ENCODE data around the gene TAMALIN.

The TAMALIN gene

DNA sequence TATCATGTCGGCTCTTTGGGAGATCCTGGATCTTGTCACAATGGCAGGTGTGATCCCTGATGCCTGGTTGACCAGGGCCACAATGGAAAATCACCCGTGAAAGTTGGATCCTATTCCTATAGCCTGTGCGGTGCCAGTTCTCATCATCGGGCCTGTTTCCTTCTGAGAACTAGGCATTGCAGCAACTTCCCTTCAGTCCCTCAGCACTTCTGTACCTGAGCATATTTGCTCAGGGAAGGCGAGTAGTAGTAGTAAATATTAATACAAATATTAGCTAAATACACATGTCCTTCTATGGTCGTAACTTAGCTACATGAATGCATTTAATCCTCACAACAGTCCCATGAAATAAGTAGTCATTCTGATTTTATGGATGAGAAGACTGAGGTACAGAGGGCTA lies 22.1 kb upstream of the TAMALIN start:
- no peak for DNase-seq (ENCODE audit: low read depth)

DNA sequence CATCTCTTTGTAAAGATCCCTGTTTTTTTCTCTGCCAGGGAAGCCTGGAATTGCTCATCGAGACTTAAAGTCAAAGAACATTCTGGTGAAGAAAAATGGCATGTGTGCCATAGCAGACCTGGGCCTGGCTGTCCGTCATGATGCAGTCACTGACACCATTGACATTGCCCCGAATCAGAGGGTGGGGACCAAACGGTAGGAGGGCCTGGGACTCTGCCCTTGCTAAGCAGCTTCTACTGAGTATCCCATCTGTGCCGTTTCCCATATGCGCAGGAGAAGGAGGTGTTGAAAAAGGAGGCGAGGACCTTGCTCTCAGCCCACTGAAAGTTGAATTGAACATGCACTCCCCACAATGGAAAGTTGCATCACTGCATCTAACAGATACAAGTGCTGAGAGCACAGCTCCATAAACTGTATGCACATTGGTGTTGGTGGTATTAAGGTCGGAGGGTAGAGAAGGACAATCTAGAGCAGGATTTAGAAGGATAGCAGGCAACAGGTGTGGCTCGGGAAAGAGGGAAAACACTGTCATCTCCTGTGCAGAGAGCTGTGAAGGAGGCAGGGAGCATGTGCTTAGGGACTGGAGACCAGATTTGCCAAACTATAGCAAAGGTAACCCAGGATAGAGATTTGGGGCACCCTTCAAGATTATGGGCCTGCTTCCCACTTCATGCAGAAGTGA lies 21.5 kb upstream of the TAMALIN start:
- DNase-seq (ENCODE audit: low read depth): no peak

DNA sequence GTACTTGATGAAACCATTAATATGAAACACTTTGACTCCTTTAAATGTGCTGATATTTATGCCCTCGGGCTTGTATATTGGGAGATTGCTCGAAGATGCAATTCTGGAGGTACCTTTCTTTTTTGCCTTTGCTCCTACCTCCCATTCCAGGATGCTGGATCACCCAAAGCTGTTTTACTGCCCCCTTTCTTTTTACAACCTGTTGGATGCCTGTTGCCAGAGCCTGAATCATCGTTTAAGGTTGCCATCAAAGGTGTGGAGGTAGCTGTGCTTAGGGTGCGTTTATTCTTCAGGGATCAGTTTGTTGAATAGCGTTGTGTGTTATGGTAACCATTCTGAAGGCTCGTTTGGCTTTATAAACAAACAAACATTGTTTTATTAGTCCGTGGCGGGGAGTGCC lies 19.9 kb upstream of the TAMALIN start:
- DNase-seq (ENCODE audit: low read depth): no peak

DNA sequence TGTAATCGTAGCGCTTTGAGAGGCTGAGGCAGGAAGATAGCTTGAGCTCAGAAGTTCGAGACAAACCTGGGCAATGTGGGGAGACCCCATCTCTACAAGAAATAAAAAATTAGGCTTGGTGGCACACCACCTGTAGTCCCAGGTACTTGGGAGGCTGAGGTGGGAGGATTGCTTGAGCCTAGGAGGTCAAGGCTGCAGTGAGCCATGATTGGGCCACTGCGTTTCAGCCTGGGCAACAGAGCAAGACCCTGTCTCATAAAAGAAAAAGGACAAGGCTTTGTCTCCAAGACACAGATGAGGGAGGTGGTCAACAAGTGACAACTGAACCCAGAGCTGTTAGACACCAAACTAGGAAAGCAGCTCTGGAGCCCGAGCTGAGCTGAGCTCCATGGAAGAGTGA lies 14.5 kb upstream of the TAMALIN start:
- no peak for DNase-seq (ENCODE audit: low read depth)

DNA sequence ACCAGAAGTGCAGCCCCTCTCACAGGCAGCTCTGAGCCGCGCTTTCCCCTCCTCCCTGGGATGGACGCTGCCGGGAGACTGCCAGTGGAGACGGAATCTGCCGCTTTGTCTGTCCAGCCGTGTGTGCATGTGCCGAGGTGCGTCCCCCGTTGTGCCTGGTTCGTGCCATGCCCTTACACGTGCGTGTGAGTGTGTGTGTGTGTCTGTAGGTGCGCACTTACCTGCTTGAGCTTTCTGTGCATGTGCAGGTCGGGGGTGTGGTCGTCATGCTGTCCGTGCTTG lies 12.3 kb upstream of the TAMALIN start:
- DNase-seq (ENCODE audit: low read depth): no peak

DNA sequence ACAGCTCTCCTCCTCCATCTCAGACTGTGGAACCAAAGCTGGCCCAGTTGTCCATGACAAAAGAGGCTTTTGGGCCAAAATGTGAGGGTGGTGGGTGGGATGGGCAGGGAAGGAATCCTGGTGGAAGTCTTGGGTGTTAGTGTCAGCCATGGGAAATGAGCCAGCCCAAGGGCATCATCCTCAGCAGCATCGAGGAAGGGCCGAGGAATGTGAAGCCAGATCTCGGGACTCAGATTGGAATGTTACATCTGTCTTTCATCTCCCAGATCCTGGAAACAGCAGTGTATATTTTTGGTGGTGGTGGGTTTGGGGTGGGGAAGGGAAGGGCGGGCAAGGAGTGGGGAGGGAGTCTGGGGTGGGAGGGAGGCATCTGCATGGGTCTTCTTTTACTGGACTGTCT lies 11.8 kb upstream of the TAMALIN start:
- no peak for DNase-seq (ENCODE audit: low read depth)

DNA sequence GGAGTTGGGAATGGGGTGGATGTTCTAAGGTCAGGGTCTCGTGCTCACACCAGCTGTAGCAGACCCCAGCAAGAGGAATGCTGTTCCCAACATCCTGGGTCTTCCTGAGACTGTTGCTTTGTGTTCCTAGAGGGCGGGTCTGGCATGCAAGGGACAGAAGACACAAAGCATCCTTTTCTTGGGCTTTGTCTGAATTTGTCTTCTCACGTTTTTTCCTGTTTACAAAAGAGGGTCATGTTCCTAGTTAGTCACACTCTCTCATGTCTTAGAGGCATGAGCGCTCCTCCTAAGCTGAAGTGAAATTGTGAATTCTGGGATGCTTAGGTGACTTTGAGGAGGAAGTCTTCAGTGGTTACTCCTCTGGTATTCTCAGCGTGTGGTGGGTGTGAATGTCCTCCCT lies 9.6 kb upstream of the TAMALIN start:
- DNase-seq (ENCODE audit: low read depth): no peak

DNA sequence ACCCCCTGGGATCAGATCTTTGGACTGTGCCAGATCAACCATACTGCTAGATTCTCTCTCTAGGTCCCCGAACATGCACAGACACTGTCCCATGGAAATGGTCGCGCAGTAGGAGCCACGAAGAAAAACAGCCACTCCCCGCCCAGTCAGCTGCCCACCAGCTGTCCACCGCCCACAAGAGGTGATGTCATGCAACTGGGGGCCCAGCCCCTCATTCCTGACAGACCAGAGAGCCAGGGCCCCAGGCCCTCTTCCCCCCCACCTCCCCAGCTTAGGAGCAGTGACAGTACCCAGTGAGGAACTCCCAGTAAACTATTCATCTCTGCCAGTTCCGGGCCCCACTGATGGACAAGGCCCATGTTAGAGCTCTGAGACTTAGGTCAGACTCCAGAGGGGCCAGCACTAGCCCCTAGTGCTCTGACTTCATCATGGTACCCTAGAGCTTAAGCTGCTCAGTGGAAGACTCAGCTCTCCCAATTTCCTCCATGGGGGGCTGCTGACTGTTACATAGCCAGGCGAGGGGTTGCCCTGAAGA lies 3.7 kb upstream of the TAMALIN start:
- DNase-seq (ENCODE audit: low read depth): no peak

DNA sequence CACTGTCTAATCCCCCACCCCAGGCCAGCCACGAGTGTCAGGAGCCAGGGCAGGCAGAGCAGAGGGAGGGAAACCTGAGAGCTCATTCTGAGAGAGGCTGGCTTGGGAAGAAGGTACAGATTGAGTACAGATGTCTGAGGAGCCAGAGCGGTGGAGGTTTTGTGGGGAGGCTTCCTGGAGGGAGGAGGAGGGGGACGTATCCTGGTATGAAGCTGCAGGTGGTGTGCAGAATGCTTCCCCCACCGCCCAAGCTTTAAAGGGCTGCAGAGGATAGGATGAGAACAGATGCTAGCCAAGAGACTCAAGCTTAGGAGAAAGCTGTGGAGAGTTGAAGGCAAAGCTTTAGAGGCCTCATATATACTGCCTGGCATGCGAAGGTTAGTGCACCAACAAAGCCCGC lies 3.2 kb upstream of the TAMALIN start:
- no peak for DNase-seq (ENCODE audit: low read depth)

DNA sequence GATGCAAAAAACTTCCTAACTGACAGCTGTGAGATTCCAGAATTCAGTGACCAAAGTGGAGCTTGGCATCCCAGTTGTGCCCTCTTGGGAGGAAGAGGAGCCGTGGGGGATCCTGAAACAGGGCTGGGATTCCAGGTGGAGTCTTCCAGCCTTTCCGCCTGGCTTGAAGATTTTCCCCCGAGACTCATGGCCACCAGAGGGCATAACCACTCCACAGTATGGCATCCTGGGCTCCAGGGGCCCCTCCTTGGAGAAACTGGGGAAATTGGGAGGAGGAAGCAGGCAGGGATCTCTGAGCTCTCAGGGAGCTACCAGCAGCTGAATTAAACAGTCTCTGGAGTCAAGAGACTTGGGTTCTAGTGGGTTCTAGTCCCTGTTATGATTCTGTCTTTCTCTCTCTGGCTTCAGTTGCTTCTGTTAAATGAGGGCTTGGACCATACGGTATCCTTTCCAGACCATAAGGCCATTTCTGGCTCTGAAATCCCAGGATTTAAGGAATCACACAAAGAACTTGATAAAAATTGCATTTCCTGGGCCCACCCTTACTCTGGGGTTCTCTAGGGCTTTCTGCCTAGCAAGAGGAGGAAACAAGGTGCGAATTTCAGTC lies 2.6 kb upstream of the TAMALIN start:
- DNase-seq (ENCODE audit: low read depth): no peak

DNA sequence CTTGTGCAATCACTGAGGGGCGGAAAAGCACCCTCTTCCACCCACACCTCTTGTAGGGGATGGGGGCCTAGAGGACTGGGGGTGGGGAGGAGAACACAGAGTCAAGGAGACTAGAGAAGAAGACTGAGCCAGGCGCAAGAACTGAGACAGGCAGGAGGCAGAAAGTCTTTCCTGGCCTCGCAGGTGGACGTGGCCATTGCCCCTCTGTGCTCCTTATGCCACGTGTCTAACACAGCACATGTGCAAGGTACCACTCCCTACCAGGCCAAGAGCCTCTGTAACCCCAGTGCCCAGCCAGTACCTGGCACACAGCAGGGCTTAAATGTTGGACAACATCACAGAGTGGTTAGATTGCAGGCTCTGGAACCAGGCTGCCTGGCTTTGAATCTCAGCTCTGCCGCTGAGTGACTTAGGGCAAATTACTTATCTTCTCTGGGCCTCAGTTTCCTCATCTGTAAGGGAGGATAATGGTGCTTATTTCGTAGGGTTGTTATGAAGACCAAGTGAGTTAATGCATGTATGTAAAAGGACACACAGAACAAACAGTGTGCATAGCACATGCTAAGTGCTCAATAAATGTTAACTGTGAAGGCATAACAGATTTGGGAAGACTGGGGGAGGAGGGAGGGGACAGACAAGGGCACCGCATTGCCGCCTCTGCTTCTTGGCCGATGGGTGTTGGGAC lies 1.4 kb upstream of the TAMALIN start:
- no peak for DNase-seq (ENCODE audit: low read depth)

DNA sequence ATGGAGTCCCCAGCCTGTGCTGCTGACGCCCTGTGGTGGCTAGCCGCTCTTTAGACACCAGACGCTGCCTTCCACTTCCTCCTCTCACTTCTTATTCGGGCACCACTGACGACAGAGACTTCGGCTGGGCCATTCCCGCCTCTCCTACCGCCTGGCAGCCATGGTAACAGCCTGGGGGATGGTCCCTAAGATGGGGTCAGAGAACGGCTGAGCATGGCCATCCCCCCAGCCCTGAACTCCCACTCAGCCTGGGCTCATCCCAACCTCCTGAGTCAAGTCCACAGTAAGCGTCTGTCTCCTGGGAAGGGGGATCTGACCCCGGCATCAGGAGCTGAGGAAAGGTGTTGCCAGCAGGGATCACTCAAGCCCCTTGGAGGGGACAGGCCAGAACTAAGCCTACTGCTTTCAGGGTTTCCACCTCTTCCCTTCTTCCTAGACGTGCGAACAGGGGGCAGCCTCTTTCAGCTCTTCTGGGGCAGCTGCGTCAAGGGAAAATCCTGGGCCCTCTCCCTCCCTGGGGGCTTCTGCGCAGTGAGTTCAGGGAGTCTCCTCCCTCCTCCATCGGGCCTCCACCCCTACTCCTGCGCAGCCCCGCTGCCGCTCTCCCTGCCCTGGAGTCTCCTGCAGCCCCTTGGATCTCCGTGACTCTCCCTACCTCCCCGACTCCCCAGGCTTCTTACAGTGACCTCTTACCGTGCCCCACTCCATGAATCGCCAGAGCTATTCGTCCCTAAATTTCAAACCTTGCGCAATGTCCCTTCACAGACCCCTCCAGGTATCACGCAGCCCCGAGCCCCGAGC lies 643 bp upstream of the TAMALIN start:
- no peak for DNase-seq (ENCODE audit: low read depth)

DNA sequence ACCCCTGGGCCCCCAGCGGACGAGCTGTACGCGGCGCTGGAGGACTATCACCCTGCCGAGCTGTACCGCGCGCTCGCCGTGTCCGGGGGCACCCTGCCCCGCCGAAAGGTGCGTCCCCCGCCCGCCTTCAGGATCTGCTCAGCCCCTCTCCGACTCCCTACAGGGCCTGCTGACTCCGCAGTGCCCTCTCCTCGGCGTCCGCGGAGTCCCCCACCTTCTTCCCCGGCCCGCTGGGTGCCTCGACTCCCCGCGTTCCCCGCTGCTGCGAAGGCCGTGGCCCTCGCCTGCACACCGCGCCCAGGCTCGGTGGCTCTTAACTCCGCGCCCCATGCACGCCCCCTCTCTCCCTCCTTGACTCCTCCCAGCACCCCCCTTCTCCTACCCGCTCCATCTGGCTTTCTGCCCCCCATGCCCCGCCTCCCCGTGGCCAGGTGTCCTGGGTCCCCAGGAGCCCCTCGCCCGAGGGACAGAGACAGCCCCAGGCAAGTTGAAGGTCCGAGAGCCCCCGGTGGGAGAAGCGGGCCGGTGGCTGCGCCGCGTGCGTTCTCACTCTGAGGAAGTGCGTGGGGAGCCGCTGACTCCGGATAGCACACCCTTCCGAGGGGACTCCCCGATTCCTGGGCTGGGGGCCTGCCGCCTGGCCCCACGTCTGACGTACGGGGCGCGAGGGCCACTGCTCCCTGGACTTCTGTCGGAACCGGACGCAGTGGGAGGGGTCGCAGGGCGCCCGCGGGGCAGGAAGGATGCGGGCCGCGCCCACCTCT lies 594 bp downstream of the TAMALIN start:
- no peak for DNase-seq (ENCODE audit: low read depth)

DNA sequence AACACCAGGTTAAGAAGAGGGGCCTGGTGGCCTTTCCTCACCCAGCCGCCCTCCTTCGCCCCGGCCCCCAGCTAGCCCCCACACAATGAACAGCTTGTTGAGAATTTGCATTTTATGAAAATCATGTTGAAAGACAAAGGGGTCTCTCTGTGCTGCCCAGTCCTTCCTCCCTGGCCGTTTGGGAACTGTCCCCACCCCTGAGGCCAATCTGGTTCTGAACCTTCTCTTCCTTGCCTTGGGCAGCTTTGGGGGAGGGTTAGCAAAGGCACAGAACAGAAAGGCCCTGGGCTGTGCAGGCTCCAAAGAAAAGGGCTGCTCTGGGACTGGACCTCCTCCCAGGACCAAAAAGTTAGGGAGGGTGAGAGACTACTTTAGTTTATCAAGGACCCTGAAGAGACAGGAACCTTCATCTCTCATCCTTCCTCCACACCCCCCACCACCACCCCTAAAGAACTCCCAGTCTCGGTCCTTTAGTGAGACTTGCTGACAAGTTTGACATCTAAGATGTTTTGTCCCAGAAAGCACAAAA lies 1.3 kb downstream of the TAMALIN start:
- DNase-seq (ENCODE audit: low read depth): no peak

DNA sequence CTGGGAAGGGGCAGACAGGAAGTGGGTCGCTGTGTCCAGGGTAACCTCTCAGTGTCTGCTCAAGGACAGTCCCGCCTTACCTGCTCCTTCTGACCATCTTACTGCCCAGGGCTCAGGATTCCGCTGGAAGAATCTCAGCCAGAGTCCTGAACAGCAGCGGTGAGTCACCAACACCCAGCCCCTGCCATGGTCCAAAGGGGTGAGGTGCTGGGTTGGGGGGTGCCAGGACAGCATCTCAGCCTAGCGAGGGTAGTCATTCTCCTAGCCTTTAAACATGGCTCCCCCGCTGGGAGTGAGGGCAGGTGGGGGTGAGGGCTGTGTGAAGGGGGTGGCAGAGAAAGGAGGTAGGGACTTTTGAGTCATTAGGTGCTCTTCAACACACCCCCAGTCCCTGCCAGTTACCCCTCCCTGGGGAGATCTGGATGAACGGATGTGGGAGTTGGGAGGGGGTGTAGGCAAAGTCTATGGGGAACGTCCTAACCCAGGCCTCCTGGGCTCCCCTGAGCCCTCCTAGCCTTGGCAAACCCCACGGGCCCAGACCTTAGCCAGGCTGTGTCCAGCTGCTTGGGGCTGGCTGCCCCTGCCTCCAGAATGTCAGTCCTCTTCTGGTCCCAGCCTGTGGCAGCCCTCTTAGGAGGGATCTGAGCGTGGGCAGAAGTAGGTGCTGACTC lies 2.5 kb downstream of the TAMALIN start:
- no peak for DNase-seq (ENCODE audit: low read depth)

DNA sequence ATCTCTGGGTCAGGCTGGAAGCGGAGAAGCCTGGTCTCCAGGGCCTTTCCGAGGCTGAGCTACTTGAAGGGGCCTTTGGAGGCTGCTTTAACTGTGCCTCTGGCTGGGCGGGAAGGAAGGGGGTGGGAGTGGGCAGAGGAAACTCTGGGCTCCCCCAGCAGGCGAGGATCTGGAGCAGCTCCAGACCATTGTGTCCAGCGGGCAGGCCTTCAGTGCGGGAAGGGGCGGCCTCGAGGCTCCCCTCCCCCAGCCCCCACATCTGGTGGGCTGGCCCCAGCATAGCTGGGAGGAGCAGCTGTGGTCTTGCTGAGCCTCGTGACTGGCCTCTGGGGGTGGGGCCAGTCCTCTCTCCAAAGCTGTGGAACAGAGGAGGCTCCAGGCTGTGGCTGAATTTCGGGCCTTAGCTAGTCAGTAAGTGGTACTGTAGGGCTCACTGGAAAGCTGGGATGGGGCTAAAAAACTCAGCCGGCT lies 3.4 kb downstream of the TAMALIN start:
- no peak for DNase-seq (ENCODE audit: low read depth)

DNA sequence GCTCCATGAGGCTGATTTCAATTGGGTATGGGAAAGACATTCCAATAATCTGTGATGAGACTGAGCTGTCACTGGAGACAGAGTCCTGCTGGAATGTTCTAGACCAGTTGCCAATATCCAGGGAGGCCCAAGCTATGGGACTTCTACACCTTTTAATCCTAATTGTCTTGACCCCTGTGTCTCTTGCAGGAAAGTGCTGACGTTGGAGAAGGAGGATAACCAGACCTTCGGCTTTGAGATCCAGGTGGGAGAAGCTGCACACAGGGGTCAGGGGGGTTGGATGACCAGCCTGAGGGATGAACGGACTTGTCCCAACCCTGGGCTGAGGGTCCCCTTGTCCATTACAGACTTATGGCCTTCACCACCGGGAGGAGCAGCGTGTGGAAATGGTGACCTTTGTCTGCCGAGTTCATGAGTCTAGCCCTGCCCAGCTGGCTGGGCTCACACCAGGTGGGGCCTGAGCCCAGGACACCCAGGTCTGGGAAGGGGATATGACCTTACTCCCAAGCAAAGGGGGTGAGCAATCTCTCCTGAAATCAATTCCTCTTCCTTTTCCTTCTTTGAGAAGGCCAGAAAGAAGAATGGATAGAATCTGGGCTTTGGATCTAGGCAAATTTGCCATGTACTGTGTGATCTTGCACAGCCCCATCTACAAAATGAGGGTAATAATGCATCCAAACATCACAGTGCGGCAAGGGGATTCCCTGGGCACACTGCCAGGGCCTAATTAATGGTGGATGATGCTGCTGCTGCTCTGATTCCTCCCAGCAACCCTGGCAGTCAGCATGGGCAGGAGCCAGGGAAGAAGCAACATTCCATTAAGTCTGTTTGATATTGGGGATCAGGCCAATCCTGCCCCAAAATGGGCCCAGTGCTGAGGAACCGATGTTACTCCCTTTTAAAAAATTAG lies 4.2 kb downstream of the TAMALIN start:
- no peak for DNase-seq (ENCODE audit: low read depth)

DNA sequence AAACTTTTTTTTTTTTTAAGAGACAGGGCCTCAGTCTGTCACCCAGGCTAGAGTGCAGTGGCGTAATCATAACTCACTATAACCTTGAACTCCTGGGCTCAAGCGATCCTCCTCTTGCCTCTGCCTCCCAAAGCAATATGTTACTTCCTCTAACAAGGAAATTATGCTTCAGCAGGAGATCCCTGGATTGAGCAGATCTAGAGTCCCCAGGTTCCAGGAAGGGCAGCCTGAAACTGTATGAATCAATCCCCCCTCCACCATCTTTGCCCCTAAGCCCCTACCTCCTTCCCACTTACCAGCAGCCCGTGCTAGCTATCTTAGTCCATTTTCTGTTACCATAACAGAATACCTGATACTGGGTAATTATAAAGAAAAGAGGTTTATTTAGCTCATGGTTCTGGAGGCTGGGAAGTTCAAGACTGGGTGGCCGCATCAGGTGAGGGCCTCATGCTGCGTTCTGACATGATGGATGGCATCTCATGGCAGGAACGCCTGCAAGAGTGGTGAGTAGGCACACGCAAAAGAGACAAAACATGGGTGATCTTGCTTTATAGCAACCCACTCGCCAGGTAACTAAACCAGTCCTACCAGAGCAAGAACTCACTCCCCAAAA lies 5.0 kb downstream of the TAMALIN start:
- DNase-seq (ENCODE audit: low read depth): no peak

DNA sequence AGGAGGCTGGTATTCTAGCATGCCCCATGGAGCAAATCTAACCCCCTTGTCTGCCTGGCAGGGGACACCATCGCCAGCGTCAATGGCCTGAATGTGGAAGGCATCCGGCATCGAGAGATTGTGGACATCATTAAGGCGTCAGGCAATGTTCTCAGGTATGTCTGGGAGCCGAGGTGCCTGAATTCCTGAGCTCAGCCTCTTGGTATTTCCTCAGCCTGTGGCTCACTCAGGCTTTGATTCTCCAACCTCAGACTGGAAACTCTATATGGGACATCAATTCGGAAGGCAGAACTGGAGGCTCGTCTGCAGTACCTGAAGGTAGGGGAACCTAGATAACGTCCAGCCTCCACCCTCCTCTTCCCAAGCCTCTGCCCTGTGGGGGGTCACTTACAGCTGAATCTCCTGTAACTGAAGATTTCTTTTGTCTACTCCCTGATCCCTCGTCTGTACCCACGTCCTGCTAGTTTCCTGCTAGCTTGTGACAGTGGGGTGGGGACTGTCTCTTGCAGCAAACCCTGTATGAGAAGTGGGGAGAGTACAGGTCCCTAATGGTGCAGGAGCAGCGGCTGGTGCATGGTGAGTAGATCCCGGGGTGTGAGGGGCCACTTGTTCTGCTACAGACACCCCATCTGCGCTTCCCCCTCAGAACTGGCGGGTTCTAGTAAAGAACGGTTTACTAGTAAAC lies 7.0 kb downstream of the TAMALIN start:
- DNase-seq (ENCODE audit: low read depth): no peak
